GM10847 (cell line): ENCODE data around the gene CTXN3.

ENCODE experiments used
- POLR2A ChIP-seq: IDR thresholded peaks from 2 replicates; pipeline ENCODE4 v1.6.1; 2011; ENCODE audit not compliant: insufficient read length; ENCODE audit errors: extremely low read depth

CTXN3 gene

GRCh38 chr5:127683008-127683407 is 34.1 kb downstream of the CTXN3 start:
- no peak for TF ChIP-seq POLR2A

- no peak for TF ChIP-seq POLR2A
Observed at GRCh38 chr5:127684726-127685467, 36.0 kb downstream of the CTXN3 start.

GRCh38 chr5:127685662-127686061 is 36.8 kb downstream of the CTXN3 start:
- TF ChIP-seq POLR2A: no peak

- no peak for TF ChIP-seq POLR2A
Observed at GRCh38 chr5:127686424-127686823, 37.5 kb downstream of the CTXN3 start.

- no peak for TF ChIP-seq POLR2A
Observed at GRCh38 chr5:127694518-127695171, 45.8 kb downstream of the CTXN3 start.

- TF ChIP-seq POLR2A: no peak
Observed at GRCh38 chr5:127695346-127695745, 46.5 kb downstream of the CTXN3 start.

GRCh38 chr5:127696683-127697082 is 47.8 kb downstream of the CTXN3 start:
- TF ChIP-seq POLR2A: no peak

- TF ChIP-seq POLR2A: no peak
Observed at GRCh38 chr5:127697894-127698600, 49.2 kb downstream of the CTXN3 start.

GRCh38 chr5:127699416-127699815 is 50.5 kb downstream of the CTXN3 start:
- TF ChIP-seq POLR2A: no peak

- no peak for TF ChIP-seq POLR2A
Observed at GRCh38 chr5:127700237-127700766, 51.4 kb downstream of the CTXN3 start.

- TF ChIP-seq POLR2A: no peak
Observed at GRCh38 chr5:127702434-127702833, 53.6 kb downstream of the CTXN3 start.

GRCh38 chr5:127702926-127703561 is 54.2 kb downstream of the CTXN3 start, which contains the start of gene CCDC192:
Gene CCDC192 (plus strand): TSS chr5:127703391. CDS start chr5:127703446, 55 bp downstream.
- no peak for TF ChIP-seq POLR2A

GRCh38 chr5:127705120-127705892 is 56.4 kb downstream of the CTXN3 start:
- TF ChIP-seq POLR2A: no peak

GRCh38 chr5:127706691-127707090 is 57.8 kb downstream of the CTXN3 start:
- TF ChIP-seq POLR2A: no peak
